HG03342 (cell line): ENCODE measurements around the gene FAR2.
"Not testable (repeated sequence)": the region's sequence is repeated elsewhere in the genome, so short reads cannot be mapped to it uniquely, and the experiment has no call there.

ENCODE experiments used
- ATAC-seq: cut with Tn5 transposase; IDR thresholded peaks from one replicate; pipeline ENCODE4 v1.9.1; 2021; ENCODE audit warnings: mild to moderate bottlenecking, moderate library complexity; ENCODE audit not compliant: unreplicated experiment

Gene FAR2

DNA sequence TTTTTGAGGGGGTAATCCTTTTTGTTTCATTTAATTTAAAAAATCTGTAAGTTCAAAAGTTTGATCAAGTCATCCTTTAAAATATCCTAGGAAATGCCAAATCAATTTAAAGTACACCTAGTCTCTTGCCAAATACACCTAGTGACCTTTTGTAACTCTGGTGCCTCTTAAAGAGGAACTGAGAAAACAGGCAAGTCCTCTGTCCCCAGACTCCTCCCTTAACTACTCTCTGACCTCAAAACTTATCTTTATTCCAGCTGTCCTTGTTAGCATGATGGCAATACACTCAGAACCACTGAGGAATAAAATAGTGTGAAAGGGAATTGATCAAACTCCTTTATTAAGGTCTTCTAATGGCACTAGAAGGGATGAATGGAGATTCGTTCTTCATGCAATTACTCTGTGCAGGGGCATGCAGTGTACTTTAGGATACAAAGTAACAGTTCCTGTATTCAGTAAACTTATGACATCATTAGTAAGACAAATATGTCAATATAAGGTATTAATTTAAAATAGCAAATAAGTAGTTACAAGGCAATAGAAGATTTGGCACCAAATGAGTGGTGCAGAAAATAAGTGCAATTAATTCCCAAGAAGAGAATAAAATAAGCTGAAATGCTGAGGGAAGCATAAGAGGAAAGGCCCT lies 3.3 kb downstream of the FAR2 start:
- peak; percentile 82 for ATAC-seq

DNA sequence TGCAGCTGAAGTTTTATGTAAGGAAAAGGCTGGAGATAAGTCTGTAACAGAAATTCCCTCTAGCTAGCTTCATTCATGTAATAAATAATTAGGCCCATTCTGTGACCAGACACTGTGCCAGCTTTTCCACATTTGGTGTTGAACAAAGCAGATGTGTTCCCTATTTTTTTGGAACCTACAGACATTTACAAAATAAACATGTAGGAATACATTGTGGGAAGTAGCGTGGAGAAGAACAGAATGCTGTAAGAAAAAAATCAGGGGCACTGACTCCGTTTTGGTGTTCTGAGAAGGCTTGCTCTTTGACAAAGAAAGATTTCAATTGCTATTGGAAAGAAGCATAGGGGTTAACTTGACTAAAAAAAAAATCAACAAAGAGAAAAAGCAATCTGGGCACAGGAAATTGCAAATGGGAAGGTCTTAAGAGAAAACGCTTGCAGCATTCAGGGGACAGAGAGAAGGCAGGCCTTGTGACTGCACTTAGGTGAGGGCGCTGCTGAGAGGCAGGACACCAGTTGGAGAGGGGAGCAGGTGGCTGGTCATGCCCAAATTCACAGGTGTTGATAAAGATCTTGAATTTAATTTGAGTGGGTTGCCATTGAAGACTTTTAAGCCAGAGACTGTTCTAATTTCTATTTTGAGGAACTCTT lies 4.0 kb downstream of the FAR2 start:
- no peak for ATAC-seq

GRCh38 chr12:29155079-29155478 lies 6.0 kb downstream of the FAR2 start:
- peak; percentile 44 for ATAC-seq

DNA sequence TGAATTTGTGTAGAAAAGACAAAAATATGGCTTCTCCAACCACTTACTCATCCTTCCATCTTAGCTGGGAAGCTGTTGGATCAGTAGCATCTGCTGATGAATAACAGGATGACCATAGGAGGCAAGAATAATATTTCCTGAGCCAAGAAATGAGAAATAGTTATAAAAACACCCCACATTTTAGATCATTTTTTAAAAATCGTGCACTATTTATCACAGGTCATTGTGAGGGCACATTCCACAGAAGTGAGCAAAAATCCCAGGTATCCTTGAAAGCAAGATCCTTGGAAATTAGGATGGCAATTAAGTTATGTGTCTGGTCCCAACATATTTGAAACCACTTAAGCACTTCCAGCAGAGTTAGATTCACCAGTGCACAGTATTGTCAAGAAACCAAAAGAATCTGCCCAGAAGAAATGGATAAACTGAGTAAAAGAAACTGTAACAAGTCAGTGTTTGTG lies 8.4 kb downstream of the FAR2 start:
- ATAC-seq: no peak

- no peak for ATAC-seq
Measured at GRCh38 chr12:29158115-29158763, 9.2 kb downstream of the FAR2 start.

- no peak for ATAC-seq
Measured at GRCh38 chr12:29159661-29160060, 10.6 kb downstream of the FAR2 start.

- no peak for ATAC-seq
Measured at GRCh38 chr12:29160230-29160629, 11.2 kb downstream of the FAR2 start.

DNA sequence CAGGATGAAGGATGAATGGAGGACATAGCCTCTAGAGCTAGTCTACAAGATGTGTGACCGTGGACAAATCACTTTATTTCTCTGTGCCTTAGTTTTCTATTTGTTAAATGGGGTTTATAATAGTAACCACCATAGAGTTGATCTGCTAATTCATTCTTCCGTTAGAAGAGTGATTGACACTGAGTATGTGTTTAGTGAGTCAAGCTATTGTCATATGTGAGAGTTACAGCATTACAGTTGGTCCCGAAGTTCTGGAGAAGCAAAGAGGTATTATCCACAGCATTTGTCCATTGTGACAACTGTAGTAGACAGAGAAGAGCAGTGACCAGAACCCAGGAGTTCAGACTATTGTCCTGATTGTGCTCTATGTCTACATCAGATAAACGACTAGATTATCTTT lies 14.1 kb downstream of the FAR2 start:
- no peak for ATAC-seq

- peak; percentile 100 for ATAC-seq
Measured at GRCh38 chr12:29164477-29165393, 15.7 kb downstream of the FAR2 start.

DNA sequence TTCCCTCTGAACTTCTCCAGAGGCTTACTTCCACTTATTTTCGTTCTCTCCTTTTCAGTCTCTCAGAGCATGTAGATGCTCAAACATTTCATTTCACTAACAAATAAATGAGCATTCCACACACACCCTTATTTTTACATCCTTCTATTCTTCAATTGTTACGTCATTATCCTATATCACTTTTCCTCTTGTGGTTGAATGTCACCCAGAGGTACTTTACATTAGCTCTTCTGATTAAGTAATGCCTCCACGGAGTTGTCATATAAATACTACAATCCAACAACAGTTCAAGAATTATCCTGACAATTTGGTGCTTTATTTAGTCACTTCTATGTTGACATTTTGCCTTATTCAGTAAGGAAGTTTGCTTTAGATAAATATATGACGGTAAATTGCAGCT lies 18.4 kb downstream of the FAR2 start:
- no peak for ATAC-seq

- no peak for ATAC-seq
Measured at GRCh38 chr12:29167988-29168387, 18.9 kb downstream of the FAR2 start.

- ATAC-seq: not testable (repeated sequence)
Measured at GRCh38 chr12:29169978-29170377, 20.9 kb downstream of the FAR2 start.

- ATAC-seq: not testable (repeated sequence)
Measured at GRCh38 chr12:29170478-29171084, 21.5 kb downstream of the FAR2 start.

DNA sequence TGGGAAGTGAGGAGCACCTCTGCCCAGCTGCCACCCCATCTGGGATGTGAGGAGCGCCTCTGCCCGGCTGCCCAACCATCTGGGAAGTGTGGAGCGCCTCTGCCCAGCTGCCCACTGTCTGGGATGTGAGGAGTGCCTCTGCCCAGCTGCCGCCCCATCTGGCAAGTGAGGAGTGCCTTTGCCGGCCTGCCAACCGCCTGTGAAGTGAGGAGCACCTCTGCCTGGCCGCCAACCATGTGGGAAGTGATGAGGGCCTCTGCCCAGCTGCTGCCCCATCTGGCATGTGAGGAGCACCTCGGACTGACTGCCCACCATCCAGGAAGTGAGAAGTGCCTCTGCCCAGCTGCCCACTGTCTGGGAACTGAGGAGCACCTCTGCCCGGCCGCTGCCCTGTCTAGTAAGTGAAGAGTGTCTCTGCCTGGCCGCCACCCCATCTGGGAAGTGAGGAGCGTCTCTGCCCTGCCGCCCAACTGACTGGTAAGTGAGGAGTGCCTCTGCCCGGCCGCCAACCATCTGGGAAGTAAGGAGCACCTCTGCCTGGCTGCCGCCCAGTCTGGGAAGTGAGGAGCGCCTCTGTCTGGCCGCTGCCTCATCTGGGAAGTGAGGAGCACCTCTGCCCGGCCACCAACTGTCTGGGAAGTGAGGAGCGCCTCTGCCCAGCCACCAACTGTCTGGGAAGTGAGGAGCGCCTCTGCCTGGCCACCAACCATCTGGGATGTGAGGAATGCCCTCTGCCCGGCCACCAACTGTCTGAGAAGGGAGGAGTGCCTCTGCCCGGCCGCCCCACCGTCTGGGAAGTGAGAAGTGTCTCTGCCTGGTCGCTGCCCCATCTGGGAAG lies 22.6 kb downstream of the FAR2 start:
- ATAC-seq: no peak

DNA sequence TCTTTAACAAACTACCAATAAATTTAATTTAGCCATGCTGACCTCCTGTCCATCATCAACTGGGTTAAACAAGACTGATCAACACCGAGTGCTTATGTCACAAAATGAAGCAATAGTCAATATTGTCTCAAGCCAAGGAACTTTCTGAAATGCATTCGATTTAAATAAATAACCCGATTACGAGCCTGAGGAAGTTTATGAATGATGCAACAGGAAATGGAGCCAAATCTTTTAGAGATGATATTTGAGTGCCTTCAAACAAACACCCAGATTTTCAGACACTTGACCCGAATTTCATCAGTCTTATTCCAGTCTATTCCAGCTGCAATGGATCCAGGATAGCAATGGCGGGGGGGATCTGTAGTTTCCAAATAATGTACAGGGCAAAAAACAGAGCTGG lies 27.9 kb downstream of the FAR2 start:
- no peak for ATAC-seq

- not testable (repeated sequence) for ATAC-seq
Measured at GRCh38 chr12:29182247-29182646, 33.2 kb downstream of the FAR2 start.

DNA sequence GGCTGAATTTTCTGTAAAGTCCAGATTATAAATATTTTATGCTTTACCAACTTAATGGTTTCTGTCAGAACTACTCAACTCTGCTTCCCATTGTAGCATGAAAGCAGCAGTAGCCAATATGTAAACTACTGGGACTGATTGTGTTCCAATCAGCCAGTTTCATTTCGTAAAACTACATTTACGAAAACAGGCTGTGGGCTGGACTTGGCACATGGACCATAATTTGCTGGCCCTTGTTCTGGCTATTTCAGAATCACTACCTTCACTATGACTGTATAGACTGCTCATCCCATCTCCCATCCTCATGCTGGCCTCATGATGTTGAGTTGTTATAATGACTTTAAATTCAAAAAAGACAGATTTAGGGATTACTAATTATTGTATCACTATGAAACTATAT lies 38.7 kb downstream of the FAR2 start:
- ATAC-seq: no peak

- ATAC-seq: no peak
Measured at GRCh38 chr12:29191267-29191850, 42.3 kb downstream of the FAR2 start.

DNA sequence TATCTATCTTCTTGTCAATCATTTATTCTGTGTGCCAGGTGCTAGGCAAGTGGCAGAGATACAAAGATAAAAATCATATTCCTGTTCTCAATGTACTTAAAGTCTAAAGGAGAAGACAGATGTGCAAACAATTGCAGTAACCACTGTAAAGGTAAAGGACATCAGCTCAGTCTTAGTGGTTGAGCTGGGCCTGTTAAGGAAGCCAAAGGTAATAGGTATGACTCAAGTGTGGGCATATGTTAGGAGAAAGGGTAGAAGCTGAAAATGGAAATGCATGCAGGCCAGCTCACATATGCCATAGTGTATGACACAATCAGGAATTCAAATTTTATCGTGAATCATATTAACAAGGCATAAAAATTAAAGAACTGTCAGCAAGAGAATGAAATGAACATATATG lies 49.8 kb downstream of the FAR2 start:
- ATAC-seq: no peak
